Forelimb muscle (tissue), 1 donor: Measurements from ENCODE around the gene FCGR3A. TPM values are rescaled to one million over a fixed set of nuclear protein-coding genes. Genes with fewer than 3 reads are reported as not detected.
A peak's percentile ranks its signal among the peaks of the same experiment; 100 is the strongest.
"Not testable (repeated sequence)": the region's sequence is repeated elsewhere in the genome, so short reads cannot be mapped to it uniquely, and the experiment has no call there.

Experiments used
- DNase-seq: peaks from one replicate; pipeline ENCODE4 v3.0.0-alpha.2; 2013; ENCODE audit warnings: low read depth
- polyA plus RNA-seq: library from polyadenylated mRNA; unstranded; fragments of 120-200 nt; gene quantifications from one replicate; pipeline ENCODE4 v1.2.1, GENCODE V29; 2013; ENCODE audit not compliant: insufficient read length

FCGR3A gene
- polyA plus RNA-seq, 1 donor = 0.81 TPM

- peak; percentile 79 for DNase-seq
Measured at GRCh38 chr1:161530671-161531641, 18.7 kb downstream of the FCGR3A start.

GRCh38 chr1:161530158-161530557 is 19.5 kb downstream of the FCGR3A start:
- not testable (repeated sequence) for DNase-seq

- DNase-seq = not testable (repeated sequence)
Measured at GRCh38 chr1:161529463-161530104, 20.0 kb downstream of the FCGR3A start.

DNA sequence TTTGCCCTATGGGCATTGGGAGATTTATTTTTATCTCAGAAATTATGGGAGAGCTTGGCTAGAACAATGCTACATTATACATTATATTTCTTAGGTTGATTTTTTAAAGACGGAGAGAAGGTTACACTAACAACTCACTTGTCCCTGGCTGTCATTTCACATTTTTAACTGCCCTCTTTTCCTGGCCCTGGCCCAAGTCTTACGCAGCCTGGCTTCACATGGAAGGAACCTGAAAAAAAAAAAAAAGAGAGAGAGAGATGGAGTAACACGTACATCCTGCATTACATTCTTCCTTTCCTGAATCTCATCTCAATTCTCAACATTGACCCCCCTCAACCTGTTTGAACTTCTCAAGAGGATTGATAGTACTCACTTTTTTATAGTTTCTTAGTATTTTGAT is 21.1 kb downstream of the FCGR3A start:
- not testable (repeated sequence) for DNase-seq

- not testable (repeated sequence) for DNase-seq
Measured at GRCh38 chr1:161525918-161526317, 23.7 kb downstream of the FCGR3A start.

DNA sequence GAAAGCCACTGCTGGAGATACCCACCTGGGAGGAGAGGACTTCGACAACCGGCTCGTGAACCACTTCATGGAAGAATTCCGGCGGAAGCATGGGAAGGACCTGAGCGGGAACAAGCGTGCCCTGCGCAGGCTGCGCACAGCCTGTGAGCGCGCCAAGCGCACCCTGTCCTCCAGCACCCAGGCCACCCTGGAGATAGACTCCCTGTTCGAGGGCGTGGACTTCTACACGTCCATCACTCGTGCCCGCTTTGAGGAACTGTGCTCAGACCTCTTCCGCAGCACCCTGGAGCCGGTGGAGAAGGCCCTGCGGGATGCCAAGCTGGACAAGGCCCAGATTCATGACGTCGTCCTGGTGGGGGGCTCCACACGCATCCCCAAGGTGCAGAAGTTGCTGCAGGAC is 24.3 kb downstream of the FCGR3A start:
- DNase-seq = not testable (repeated sequence)

GRCh38 chr1:161524742-161525291 is 24.8 kb downstream of the FCGR3A start:
- DNase-seq = not testable (repeated sequence)

GRCh38 chr1:161523817-161524741 is 25.5 kb downstream of the FCGR3A start, which contains the start of gene HSPA6:
TSS of gene HSPA6 (plus strand) at chr1:161524540. CDS start at chr1:161524659, 119 bp downstream.
- DNase-seq = peak; percentile 89

GRCh38 chr1:161523041-161523816 is 26.4 kb downstream of the FCGR3A start:
- DNase-seq = not testable (repeated sequence)

DNA sequence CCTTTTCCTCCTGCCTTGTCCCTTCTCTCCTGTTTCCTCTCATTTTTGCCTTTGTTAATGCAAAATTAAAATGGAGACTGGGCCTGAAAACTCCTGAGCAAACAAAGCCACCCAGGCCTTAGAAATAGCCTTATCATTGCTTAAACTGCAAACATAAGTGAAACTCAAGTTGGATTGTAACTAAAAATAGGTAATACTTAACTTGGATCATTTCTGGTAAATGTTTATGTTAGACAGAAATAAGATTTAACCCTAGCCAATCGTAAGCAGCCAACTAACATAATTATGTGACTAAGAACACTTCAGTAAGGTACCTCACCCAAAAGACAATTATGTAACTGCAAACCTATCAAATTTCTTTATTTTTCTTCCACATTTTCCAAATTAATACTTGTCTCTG is 35.7 kb downstream of the FCGR3A start:
- DNase-seq = not testable (repeated sequence)

DNA sequence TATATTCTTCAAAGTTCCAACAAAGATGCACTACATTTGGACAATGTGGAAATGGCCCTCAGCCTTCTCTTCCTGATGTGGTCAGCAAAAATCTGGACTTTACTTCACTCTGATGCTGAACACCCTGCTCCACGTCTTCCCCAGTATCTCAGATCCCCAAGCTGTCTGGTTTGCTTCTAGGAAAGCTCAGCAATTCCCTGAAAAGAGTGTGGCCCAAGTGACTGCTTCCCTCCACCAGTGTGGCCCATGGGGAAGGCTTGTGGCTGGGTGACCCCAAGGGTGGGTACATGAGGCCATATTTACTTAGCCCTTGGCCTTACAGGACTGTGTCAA is 36.2 kb downstream of the FCGR3A start:
- DNase-seq = not testable (repeated sequence)

GRCh38 chr1:161512636-161513447 is 36.8 kb downstream of the FCGR3A start:
- not testable (repeated sequence) for DNase-seq

- DNase-seq = no peak
Measured at GRCh38 chr1:161511756-161512060, 37.9 kb downstream of the FCGR3A start.

- DNase-seq = no peak
Measured at GRCh38 chr1:161511018-161511755, 38.4 kb downstream of the FCGR3A start.

- DNase-seq = no peak
Measured at GRCh38 chr1:161510477-161510876, 39.1 kb downstream of the FCGR3A start.

- DNase-seq = no peak
Measured at GRCh38 chr1:161506336-161507223, 43.0 kb downstream of the FCGR3A start.

DNA sequence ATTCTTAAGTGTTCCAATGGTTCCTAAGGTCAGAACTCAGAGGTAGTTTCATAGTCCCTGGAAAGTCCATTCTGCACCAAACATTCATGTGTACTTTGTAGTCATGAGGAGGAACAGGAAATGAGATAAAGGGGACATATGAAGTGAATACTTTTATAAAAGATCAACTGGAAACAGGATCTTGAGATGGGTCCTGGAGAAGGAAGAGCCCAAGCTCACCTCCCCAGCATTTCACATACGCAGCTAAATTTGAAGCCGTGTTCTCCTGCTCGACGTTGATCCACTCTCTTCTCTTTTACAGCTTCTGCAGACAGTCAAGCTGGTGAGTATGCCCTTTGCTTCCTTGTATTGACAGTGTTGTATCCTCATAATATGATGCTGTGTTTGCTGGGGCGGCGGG is 43.9 kb downstream of the FCGR3A start:
- no peak for DNase-seq

DNA sequence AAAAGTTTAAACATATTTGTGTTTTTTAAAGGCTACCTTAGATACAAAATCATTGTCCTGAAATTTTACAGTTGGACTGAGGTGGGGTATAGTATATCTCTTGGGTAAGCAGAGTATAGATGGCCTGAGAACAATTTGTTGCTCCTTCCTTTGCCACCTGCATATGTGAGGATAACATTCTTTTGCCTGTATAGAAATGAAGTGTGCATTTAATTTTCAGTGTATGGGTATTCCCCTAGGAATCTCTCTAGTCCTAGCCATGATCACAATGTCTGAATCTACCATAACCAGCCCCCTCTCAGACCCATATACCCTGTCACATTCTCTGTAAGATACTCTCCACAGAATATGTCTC is 46.2 kb downstream of the FCGR3A start:
- DNase-seq = no peak
